Left renal pelvis (tissue), 4 donors: ENCODE measurements around the gene PDZD2. TPM values are rescaled to one million over a fixed set of nuclear protein-coding genes. Genes with fewer than 3 reads are reported as not detected.
"Not testable (repeated sequence)": the region's sequence is repeated elsewhere in the genome, so short reads cannot be mapped to it uniquely, and the experiment has no call there.

Experiments
- DNase-seq, 4 donors: peaks; one replicate each; pipeline ENCODE4 v3.0.0-alpha.2; 2013; ENCODE audit warnings: low read depth in 4 of 4, low spot score in 3 of 4
- polyA plus RNA-seq, 4 donors: library from polyadenylated mRNA; unstranded; fragments of 120-200 nt; gene quantifications; one replicate each; pipeline ENCODE4 v1.2.1, GENCODE V29; 2013; ENCODE audit not compliant: insufficient read length in 4 of 4

The PDZD2 gene
- polyA plus RNA-seq, 4 donors = 17.3 to 27.0 (median 18.7) TPM

DNA sequence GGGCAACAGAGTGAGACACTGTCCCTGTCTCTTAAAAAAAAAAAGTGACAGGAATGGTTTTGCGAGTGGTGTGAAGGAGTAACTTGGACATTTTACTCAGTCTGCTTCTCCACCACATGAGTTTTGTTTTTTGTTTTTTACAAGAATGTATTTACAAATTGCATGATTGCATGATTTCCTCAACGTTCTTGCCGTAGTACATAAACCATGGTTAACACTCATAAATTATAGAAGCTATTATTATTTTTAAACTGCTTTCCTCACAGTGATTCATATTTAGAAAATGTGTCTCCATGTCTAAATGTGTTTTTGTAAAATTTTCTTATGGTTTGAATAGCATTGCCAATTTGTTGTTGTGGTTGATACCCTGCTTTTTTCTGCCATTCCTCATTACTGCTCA is 315.2 kb downstream of the PDZD2 start:
- no peak for DNase-seq

DNA sequence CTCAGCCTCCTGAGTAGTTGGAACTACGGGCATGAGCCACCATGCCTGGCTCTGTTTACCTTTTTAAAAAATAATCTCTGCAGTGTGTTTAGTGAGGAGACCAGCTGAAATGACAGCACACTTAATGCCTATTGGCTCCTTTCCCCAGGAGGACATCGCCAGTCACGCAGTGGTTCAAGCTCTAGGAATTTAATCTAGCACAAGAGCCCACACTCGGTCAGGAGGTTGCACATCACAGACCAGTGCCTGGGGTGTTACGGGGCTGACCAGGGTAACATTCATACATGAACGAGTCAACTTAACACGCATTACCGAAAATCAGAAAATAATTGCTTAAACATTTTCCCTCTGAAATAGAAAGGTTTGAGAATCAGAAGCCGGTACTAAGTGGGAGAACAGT is 318.2 kb downstream of the PDZD2 start:
- no peak for DNase-seq

DNA sequence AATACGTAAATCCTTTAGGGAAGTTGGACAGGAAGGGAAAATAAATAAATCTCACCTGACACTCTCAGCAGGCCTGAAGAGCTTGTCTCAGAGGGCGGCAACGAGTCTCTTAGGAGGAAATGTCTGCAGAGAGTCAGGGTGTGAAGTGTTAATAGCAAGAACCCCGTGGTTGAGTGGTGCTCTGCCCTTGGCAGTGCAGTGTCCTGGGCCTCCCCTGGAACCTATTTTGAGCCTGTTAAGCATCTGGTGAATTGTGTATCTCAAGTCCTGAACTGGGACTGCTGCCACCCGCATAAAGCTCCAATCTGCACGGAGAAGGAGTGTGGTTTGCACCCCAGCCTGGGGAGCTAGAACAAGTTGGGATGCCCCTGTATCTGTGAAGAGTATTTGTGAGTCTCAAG is 323.4 kb downstream of the PDZD2 start:
- DNase-seq = no peak

DNA sequence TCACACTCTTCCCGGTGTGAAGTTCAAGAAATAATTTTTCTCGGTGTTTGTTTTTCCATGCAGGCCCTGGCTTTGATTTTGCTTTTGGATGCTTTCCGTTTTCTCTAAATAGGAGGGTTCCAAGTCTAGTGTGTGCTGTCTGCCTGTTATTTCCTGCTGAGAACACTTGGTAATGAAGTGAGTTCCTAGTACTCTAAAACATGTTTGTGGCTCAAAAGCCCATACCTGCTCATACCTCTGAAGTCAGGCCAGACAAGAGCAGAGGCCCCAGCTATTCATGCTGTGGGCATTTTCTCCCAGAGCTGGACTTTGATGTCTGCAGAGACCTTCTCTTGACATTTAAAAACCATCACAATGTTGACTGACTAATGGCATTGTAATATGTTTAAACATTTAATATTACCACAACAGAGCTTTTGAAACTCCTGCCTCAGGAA is 324.0 kb downstream of the PDZD2 start:
- no peak for DNase-seq

- no peak for DNase-seq
These were observed 324.6 kb downstream of the PDZD2 start for GRCh38 chr5:31963358-31964006.

- no peak for DNase-seq
These were observed 325.1 kb downstream of the PDZD2 start for GRCh38 chr5:31964007-31964360.

- DNase-seq = no peak
These were observed 326.3 kb downstream of the PDZD2 start for GRCh38 chr5:31965227-31965626.

DNA sequence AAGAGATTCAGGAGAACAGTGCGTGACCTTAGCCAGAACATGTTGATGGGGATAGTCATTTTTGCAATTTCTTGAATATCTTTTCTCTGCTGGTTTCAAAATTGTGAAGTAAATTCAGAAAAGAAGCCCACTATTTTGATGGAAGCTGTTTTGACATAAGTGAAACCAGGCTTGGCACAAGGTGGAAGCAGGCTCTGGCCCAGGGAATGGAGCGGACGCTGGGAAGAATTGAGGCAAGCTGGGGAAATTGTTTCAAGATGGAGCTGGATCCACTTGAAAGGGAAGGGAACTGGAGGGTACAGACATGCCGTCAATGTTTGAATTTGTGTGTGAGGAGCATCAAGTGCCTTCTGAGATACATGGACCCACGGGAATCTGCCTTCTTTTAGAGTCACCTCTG is 328.0 kb downstream of the PDZD2 start:
- DNase-seq = no peak

- DNase-seq = no peak
These were observed 328.5 kb downstream of the PDZD2 start for GRCh38 chr5:31967461-31967860.

DNA sequence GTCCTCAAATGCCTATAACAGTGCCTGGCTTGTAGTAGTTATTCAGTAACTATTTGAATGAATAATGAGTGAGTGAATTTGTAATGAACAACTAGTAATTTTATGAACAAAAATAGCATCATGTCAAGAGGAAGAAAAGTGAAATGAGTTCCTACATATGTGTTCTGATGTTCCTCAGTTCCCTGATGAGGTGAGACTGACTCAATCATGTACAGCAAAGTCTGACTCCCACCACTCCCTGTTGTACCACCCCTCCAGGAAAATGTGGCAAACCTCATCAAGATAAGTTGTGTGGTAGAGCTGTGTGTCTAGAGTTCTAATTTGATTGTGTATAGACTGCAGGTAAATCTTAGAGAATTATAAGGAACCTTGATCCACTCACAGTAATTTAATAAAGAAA is 333.6 kb downstream of the PDZD2 start:
- no peak for DNase-seq

DNA sequence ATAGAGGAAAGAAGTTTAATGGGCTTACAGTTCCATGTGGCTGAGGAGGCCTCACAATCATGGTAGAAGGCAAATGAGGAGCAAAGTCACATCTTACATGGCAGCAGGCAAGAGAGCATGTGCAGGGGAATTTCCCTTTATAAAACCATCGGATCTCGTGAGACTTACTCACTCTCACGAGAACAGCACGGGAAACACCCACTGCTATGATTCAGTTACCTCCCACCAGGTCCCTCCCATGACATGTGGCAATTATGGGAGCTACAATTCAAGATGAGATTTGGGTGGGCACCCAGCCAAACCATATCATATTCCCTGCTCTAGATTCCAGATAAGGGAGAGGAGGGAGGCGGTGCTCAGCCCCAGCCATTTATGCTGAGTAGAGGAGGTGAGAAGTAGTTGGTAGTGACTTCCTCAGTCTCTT is 336.3 kb downstream of the PDZD2 start:
- DNase-seq = not testable (repeated sequence)

- DNase-seq = no peak
These were observed 337.2 kb downstream of the PDZD2 start for GRCh38 chr5:31976169-31976568.

DNA sequence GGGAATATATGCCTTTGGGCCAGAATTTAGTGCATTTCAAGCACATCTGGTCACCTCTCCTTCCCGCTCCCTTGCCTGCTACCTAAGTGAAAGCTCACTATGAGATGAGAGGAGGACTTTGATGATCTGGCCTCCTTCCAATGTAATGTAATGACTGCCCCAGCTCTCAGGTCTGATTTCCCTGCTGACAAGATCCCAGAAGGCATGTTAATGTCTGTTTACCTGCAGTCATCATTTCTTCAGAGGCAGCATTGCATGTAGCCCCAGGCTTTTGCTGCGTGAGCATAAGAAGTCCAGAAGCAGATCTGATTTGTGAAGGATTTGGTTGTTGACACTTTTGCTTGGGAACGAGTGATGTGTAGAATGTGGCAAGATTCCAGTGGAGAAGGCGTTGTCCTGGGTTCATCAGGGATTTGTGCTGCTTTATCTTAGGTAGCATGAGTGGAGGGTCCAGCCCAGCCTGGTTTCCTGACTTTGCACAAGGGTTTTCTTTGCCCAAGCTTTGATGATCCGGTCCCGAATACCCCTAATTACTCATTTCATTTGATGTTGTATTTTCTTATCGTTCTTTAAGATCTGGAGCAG is 342.5 kb downstream of the PDZD2 start:
- no peak for DNase-seq

DNA sequence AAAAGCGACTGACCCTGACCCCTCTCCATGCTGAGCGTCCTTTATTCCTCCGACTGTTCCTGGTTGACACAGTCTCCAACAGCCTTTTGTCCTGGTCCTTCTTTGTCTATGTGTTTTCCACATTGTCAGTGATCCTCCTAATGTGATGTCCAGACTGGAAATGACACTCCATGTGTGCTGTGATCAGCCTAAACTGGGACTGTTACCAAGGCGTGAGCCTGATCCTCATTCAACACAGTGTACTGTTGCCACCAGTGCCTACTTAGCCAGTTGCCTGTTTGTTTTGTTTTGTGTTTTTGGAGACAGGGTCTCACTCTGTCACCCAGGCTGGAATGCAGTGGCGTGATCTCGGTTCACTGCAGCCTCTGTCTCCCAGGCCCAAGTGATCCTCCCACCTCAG is 343.1 kb downstream of the PDZD2 start:
- no peak for DNase-seq

DNA sequence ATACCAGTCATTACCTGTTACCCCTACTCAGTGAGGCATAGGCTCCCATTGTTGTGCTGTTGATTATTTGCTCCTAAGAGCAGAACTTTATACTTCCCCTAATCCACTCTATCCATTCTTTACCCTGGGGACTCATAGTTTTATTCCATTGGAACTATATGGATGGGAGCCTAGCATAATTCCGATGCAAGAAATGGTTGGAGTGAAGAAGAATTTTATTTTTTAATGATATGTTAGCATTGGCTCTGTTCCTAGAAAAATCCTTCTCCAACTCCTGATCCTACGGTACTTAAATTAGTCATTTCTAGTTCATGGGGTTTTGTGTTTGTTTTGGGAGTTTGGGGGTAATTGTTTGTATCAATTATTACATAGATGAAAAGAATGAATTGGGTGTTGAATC is 343.7 kb downstream of the PDZD2 start:
- no peak for DNase-seq

- DNase-seq = no peak
These were observed 344.9 kb downstream of the PDZD2 start for GRCh38 chr5:31983851-31984250.

DNA sequence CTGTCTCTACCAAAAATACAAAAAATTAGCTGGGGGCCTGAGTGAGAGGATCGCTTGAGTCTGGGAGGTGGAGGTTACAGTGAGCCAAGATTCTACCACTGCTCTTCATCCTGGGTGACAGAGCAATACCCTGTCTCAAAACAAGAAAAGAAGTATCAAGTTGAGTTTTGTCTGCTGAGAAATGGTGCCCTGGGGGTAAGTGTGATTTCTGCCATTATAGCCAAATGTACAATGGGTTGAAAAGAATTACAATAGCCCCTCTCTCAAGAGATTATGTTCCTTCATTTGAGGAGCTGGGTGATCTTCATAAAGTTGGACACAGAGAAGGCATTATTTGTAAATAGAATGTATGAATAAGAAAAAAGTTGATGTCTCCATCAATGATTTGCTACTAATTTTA is 345.8 kb downstream of the PDZD2 start:
- DNase-seq = no peak

GRCh38 chr5:31986101-31986500 is 347.2 kb downstream of the PDZD2 start:
- DNase-seq = no peak

- DNase-seq = no peak
These were observed 349.2 kb downstream of the PDZD2 start for GRCh38 chr5:31987985-31988710.

GRCh38 chr5:31990081-31990650 is 351.2 kb downstream of the PDZD2 start:
- no peak for DNase-seq

- no peak for DNase-seq
These were observed 351.8 kb downstream of the PDZD2 start for GRCh38 chr5:31990701-31991110.

DNA sequence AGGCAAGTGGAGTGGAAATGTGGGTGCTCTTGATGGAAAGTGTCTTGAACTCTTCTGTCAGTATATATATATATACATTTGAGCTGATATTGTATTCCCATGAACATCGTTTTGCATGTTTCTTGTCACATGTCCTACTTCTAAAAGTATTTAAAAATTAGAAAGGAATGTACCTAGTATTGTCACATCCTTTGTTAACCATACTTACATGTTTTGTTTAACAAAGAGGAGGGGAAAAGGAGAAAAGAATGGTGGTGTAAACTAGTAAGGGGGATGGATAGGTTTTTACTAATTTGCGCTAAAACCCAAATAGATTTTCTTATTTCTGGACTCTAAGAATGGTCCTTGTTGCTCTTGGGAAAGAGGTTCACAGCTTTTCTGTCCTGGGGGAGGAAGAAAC is 353.4 kb downstream of the PDZD2 start:
- no peak for DNase-seq
